GM19324 (cell line): ENCODE data around the gene COL11A2.
"Not testable (repeated sequence)": the region's sequence is repeated elsewhere in the genome, so short reads cannot be mapped to it uniquely, and the experiment has no call there.

Experiments used
- ATAC-seq: cut with Tn5 transposase; IDR thresholded peaks from one replicate; pipeline ENCODE4 v1.9.1; 2021; ENCODE audit warnings: mild to moderate bottlenecking, moderate library complexity; ENCODE audit not compliant: unreplicated experiment, low FRiP score

COL11A2 gene

DNA sequence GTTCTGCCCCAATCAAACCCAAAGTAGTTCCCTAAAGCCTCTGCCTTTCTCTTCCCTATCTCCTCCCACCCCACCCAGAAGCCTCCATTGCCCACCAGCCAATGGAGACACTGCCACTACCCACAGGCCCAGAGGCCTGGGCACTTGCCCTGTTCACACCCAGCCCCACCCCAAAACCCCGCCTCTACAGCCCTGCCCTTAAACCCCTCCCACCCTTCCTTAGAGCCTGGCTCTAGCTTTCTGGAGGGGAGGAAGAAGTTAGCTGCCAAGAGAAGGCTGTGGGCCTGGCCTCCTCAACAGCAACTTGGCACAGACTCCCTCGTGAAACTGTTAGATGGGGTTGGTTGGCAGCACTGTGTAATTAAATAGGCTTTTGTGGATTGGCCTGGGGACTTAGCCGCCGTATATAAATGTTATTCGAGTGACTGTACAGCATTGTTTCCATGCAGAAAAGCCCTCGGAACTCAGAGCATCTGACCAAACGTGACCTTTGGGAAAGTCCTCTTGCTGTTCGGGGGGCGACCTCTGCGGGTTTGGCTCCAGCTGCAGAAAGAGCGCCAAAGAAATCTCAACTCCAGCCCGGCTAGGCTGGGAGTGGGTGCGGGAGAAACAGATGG is 31.4 kb downstream of the COL11A2 start:
- ATAC-seq, result no peak

- ATAC-seq, result no peak
Observed at GRCh38 chr6:33160096-33160495, 32.2 kb downstream of the COL11A2 start.

DNA sequence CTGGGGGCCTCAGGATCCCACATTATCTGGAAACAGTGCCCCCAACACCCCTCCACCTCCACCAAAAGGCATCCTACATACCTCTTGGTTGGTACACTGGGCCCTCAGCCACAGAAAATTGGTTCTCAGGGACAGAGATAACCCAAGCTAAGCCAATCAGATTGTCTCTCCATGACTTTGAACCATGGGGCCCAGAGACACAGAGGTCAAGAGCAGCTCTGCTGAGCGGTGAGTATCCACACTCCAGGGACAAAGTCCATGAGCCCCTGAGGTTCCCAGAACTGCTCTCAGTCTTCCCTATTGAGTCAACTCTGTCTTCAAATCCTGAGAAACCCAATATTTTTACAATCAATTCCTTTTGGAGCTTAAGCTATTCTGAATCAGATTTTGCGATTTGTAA is 35.3 kb downstream of the COL11A2 start:
- ATAC-seq, result no peak

- ATAC-seq, result no peak
Observed at GRCh38 chr6:33156561-33156960, 35.7 kb downstream of the COL11A2 start.

- no peak for ATAC-seq
Observed at GRCh38 chr6:33154349-33154748, 37.9 kb downstream of the COL11A2 start.

DNA sequence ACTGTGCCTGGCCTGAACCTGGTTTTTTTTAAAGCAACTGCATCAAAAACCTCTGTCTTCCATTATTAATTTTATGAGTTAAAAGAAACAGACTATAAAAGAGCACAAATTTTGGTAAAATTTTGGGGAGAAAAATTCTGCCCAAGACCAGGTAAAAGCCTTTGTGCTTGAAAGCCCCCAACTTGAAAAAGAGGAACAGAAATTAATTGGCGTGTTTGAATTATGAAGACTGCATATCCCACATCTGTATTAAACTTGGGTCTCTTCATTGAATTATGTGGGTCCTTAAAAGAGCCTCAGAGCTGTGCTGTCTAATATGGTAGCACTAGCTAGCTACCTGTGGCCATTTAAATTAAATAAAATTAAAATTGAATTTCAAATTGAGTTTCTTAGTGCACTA is 41.2 kb downstream of the COL11A2 start:
- no peak for ATAC-seq

- not testable (repeated sequence) for ATAC-seq
Observed at GRCh38 chr6:33150560-33150959, 41.7 kb downstream of the COL11A2 start.

GRCh38 chr6:33147807-33148666 is 44.2 kb downstream of the COL11A2 start:
- ATAC-seq, result no peak

DNA sequence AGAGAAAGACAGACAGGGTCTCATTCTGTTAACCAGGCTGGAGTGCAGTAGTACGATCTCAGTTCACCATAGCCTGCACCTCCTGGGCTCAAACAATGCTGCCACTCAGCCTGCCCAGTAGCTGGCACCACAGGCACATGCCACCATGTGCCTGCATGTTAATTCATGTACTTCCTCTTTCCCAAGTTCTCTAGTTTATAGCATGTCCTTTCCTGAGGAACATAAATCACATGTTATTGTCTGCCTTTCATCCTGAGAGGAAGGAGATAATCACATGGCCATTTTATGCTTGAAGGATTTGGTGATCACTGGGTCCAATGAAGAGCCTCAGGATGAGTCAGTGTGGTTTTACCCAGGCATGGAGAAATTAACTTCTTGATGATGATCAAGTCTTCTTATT is 47.9 kb downstream of the COL11A2 start:
- no peak for ATAC-seq

DNA sequence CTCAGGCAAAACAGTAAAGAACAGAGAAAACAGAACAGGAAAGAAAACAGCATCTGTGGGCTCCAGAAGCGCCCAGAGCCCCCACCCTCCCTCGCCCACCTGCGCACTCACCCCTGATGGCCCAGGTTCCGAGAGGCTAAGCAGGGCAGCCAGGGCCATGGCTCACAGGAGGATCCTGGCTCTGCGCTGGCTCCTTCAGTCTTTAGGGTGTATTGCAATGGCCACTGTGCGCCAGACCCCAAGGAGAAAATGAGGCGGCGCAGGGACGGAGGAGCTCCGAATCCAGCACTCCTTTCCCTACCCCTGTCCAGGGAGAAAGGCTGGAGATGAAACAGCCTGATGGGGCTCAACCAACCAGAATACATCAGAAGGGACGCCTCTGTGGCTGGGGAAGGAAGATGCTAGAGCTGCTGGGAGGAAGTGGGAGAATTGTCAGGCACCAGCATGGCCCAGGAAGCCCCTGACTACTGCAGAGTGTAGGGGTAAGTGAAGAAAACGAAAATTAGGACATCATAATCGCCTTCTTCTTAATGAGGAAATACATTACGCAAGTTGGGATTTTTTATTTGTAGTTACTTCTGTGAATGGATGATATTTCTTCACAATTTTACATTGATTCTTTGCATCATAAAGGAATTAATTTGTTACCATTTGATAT is 49.0 kb downstream of the COL11A2 start:
- ATAC-seq, result no peak

GRCh38 chr6:33142501-33143070 is 49.7 kb downstream of the COL11A2 start:
- no peak for ATAC-seq

GRCh38 chr6:33140556-33140955 is 51.7 kb downstream of the COL11A2 start:
- no peak for ATAC-seq

DNA sequence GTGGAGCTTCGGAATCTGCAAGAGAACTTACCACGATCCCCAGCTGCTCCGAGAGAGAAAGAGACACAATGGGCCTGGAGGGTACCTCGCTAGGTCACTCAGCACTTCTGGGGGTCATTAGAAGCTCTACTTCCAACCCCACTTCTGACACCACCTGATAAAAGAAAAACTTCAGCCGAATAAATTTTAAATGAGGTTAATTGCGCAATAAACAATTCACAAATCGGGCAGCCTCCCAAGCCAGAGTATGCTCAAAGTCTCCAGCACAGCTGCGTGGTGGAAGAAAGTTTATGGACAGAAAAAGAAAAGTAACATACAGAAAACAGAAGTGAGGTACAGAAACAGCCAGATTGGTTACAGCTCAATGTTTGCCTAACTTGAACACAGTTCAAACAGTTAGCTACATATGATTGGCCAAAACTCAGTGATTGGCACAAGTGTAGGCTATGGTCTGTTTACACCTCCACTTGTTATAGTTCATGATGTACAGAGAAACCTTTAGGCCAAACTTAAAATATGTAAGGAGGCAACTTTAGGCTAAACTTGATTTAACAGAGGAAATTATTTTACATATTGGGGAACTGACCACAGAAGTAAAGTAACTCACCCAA is 52.6 kb downstream of the COL11A2 start:
- no peak for ATAC-seq

DNA sequence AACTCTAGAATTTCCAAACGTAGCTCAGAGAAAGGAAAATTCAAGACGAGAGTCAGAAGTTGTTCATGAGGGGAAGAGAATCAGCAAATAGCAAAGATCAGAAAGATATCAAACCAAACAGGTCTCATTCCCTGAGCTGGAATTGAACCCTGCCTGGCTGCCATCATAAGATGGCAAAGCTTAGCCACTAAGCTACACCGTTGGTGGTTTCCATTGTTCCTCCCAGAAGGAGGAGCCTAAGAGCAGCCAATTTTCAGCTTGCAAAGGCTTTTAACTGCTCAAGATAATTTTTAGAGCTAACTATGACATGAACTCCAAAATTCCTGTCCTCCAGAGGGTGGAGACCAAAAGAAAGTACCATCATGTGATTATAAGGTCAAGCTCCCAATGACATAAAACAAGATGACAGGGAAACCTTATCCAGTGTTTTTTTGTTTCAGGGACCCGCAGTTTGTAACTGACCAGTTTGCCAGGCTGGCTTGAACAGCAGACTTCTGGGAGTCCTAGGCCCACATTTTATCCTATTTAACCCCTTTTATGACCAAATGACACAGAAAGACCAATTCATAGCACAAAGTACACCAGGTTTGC is 55.9 kb downstream of the COL11A2 start:
- ATAC-seq, result no peak

DNA sequence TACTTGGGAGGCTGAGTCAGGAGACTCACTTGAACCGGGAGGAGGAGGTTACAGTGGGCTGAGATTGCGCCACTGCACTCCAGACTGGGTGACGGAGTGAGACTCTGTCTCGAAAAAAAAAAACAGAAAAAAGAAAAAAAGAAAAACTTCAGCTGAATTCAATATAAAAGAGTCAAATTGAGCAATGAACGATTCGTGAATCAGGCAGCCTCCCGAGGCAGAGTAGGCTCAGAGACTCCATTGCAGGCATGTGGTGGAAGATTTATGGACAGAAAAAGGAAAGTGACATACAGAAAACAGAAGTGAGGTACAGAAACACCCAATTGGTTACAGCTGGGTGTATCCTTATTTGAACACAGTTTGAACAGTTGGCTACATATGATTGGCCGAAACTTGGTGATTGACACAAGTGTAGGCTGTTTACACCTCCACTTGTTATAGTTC is 60.2 kb downstream of the COL11A2 start:
- ATAC-seq, result no peak

DNA sequence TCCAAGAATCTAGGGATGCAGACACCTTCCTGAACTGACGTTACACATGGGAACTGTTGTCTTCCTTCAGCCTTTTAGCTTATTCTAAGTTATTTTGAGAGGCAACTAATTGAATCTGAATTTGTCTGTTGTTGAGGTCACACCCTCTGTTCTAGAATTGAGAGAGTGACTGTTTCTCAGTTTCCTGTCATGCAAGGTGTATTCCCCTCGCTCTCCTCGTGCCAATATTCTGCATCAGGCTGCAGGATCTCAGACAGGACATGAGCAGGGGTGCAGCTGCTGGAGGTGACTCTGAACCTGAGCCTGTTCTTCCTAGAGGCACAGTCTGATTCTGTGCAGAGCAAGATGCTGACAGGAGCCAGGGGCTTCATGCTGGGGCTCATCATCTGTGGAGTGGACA is 63.9 kb downstream of the COL11A2 start:
- no peak for ATAC-seq

GRCh38 chr6:33126101-33126714 is 66.1 kb downstream of the COL11A2 start:
- ATAC-seq, result no peak

DNA sequence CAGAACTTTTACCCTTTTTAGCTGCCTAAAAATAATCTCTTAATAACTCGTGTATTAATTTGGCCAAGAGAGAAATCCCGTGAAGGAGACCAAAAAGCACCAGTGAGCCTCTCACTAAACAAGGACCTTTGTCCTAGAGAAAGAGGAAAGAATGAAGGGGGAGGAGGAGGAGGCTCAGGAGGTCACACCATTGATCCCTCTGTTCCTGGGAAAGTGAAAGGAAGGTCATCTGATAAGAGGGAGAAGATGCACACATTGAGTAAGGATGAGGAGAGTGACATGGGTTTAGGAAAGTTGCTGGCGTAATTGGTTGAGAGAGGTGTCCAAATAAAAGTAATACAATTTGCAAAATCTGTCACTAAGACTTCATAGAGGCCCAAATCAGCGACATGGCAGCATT is 67.3 kb downstream of the COL11A2 start:
- no peak for ATAC-seq

GRCh38 chr6:33124525-33124901 is 67.8 kb downstream of the COL11A2 start:
- ATAC-seq, result no peak
